ENCODE results near the gene REXO5. TPM values are rescaled to one million over a fixed set of nuclear protein-coding genes. Genes with fewer than 3 reads are reported as not detected.

The REXO5 gene
- total RNA-seq, 1 experiment from 2014 or later, result 8.5 TPM

- TF ChIP-seq ZNF532 (CRISPR knock-in tag; IDR thresholded peaks at IDR 0.05; ENCODE audit: borderline replicate concordance) (no peak), ZNF425 (CRISPR knock-in tag; conservative IDR thresholded peaks at IDR 0.05) (no peak), E2F1 (CRISPR knock-in tag; IDR thresholded peaks at IDR 0.05) (no peak), SOX15 (CRISPR knock-in tag; IDR thresholded peaks at IDR 0.05) (no peak), CREM (CRISPR knock-in tag; IDR thresholded peaks at IDR 0.05) (no peak), TEAD4 (CRISPR knock-in tag; IDR thresholded peaks at IDR 0.05) (no peak), ATF2 (CRISPR knock-in tag; IDR thresholded peaks at IDR 0.05; ENCODE audit: borderline replicate concordance, low read depth) (no peak), FOXP4 (CRISPR knock-in tag; IDR thresholded peaks at IDR 0.05) (no peak), ZNF423 (CRISPR knock-in tag; IDR thresholded peaks at IDR 0.05) (no peak), ELF4 (CRISPR knock-in tag; IDR thresholded peaks at IDR 0.05; ENCODE audit: low read depth) (no peak), PRRX2 (CRISPR knock-in tag; IDR thresholded peaks at IDR 0.05) (no peak), ARID4B (CRISPR knock-in tag; IDR thresholded peaks at IDR 0.05; ENCODE audit: borderline replicate concordance) (no peak), PREB (CRISPR knock-in tag; IDR thresholded peaks at IDR 0.05; ENCODE audit: borderline replicate concordance) (no peak)
These were observed 74.7 kb downstream of the REXO5 start (continued) for GRCh38 chr16:20880867-20881502.
